CD4-positive, alpha-beta T cell treated with Interleukin-21 for 1 hour (primary cell): ENCODE measurements around the gene FBXW7.

Source experiments
- DNase-seq: peaks from one replicate; pipeline ENCODE4 v3.0.0-alpha.2; 2020

FBXW7 gene

DNA sequence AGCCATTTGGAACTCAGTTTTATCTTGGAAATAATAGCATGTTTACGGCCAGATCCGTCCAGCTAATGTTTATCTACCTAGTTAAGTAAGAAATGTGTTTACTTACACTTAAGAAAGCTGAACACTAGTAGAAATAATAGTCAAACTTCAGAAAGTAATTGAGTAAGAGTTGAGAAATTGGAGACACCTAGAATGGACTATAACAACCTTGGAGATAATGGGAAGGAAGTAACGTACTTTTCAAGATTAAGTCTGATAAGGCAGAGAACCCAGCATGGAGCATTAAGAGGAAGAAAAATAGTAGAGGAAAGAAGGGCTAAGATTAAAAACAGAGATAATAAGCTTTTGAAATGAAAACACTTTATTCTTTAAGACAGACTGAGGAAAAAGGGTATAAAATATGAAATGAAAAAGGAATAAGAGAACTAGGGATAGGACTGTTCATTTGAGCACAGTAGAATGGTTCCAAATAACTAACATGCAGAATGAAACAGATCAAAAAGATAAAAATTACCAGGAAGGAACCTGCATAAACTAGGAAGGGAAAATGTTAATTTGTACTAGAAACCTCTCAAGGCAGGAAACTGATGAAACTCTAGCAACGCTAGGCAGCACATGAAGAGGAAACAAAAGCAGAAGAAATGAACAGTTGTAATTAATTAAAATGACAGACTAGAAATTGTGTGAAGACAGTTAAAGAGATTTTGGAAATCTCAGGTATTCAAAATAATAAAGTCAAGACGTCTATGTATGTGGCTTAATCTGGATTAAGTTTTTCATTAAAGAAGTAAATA lies 71.7 kb downstream of the FBXW7 start:
- DNase-seq: no peak

- no peak for DNase-seq
Observed at GRCh38 chr4:152463562-152463961, 72.3 kb downstream of the FBXW7 start.

- no peak for DNase-seq
Observed at GRCh38 chr4:152462695-152463094, 73.2 kb downstream of the FBXW7 start.

- no peak for DNase-seq
Observed at GRCh38 chr4:152462047-152462446, 73.8 kb downstream of the FBXW7 start.

DNA sequence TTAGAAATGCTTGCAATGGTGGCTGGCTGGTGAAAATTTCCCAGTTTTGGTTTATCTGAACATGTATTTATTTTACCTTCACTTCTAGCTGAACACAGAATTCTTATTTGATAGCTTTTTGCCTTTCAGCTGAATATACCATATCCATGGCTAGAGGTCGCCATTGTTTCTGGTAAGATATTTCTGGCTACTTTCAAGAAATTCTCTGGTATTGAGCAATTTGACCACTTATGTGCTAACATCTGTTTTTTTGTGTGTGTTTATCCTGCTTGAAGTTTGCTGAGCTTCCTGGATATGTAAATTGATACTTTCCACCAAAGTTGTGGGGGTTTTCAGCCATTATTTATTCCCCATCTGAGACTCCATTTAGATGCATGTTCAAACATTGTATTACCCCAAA lies 75.4 kb downstream of the FBXW7 start:
- DNase-seq: peak; percentile 8

DNA sequence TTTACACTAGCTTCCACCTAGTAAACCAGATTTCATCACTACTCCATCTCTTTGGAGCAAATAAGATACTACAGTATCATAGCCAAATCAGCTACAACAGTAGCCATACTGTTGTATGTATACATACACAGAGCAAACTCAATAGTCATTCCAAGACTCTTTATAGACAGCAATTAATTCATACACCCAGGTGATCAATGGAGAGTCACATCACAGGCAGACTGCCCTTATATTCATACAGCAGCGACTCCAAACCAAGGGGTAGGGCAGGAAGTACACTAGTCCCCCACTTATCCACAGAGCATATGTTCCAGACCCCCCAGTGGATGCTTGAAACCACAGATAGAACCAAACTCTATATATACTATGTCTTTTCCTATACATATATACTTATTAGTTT lies 76.6 kb downstream of the FBXW7 start:
- DNase-seq: no peak

GRCh38 chr4:152458801-152459302 lies 77.0 kb downstream of the FBXW7 start:
- peak; percentile 31 for DNase-seq

DNA sequence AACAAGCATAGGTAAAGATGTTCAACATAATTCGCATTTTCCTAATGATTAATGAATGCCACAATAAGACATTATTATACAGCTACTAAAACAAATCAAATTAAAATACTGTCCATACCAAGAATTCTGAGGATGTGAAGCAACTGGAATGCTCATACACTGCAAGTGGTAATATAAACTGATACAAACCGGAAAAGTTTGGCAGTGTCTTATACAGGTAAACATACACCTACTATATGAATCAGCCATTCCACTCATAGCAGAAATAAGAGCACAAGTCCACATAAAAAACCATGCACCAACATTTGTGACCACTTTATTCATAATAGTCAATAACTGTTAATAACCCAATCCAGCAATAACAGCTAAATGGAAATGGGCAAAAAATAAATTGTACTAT lies 79.3 kb downstream of the FBXW7 start:
- DNase-seq: no peak

DNA sequence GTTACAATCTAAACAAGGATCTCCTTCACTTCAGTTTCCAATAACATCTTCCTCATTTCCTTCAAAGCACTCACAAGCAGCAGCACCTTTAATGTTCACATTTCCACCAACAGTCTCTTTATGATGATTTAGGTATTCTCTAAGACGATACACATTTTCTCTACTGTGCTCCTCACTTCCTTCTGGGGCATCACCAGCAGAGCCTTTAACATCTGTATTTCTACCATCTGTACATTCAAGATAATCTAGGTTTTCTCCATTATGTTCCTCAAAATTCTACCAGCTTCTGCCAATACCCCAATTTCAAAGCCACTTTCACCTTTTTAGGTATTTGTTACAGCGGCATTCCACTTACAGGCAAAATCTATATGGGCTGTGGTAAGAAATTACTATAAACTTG lies 80.6 kb downstream of the FBXW7 start:
- DNase-seq: no peak

- DNase-seq: peak; percentile 16
Observed at GRCh38 chr4:152454398-152455011, 81.4 kb downstream of the FBXW7 start.

DNA sequence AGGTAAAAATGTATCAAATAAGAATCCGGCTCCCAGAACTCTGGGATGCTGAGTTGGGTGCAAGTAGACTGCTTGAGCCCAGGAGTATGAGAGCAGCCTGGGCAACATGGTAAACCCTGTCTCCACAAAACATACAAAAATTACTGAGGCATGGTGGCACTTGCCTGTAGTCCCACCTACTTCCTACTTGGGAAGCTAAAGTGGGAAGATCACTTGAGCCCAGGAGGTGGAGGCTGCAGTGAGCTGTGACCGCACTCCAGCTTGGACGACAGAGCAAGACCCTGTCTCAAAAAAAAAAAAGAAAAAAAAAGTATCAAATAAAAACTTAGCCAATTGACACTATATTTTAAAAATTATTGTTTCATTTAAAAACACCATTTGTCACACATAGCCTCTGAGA lies 84.4 kb downstream of the FBXW7 start:
- no peak for DNase-seq

DNA sequence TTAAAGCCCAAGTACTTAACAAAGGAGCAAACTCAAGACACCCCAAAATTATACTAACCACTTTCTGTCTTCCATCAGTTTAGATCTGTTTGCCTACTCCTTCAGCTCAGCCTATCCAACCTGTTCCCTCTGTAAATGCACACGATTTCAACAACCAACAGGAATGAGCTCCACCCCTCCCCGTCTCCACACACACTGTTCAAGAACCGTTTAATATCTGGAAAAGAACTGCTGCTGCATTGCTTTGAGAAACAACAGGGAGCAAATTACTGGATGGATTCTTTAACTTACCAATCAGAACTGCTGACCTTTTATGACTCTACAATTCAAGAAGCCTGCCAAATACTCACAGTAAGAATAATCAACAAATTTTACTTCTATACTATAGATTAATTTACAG lies 87.0 kb downstream of the FBXW7 start:
- DNase-seq: no peak

- DNase-seq: no peak
Observed at GRCh38 chr4:152448038-152448707, 87.7 kb downstream of the FBXW7 start.

GRCh38 chr4:152443859-152444258 lies 92.0 kb downstream of the FBXW7 start:
- no peak for DNase-seq

GRCh38 chr4:152437561-152437960 lies 98.3 kb downstream of the FBXW7 start:
- no peak for DNase-seq

GRCh38 chr4:152436384-152436783 lies 99.5 kb downstream of the FBXW7 start:
- DNase-seq: no peak

- DNase-seq: no peak
Observed at GRCh38 chr4:152434011-152434410, 101.9 kb downstream of the FBXW7 start.

DNA sequence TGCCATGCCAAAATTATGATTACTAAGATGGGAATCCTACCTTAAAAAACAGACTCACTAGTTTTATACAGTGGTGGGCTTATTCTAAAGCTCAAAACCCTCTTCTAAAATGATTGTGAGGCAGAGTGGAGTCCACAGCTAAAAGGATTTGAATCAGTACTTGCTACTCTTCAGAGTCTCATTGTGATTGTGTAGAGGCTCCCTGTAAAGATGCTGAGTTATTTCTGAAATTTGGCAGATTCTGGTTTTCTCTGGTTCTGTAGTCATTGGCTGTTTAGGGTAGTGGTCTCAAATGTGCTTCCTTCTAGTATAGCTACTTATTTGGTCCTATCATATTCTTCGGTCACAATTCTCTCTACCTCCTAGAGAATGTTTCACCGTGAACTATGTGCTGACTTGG lies 104.1 kb downstream of the FBXW7 start:
- DNase-seq: no peak

DNA sequence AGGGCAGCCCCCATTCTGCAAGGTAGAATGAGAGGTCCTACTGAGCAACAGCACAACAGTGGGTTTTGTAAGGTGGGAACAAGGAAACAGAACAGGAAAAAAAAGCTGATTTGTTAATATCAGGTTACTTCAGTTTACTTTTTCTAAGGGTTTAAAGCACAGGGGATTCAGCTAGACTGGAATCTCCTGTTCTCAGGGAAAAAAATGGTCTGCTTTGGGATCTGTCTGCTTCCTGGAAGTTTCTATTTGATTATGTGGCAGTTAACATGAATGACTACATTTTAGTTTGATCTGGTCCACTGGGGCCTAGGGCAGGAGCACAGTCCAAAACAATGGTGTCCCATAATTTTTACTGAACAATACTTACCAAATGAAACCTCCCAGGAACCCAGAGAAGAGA lies 104.6 kb downstream of the FBXW7 start:
- no peak for DNase-seq

DNA sequence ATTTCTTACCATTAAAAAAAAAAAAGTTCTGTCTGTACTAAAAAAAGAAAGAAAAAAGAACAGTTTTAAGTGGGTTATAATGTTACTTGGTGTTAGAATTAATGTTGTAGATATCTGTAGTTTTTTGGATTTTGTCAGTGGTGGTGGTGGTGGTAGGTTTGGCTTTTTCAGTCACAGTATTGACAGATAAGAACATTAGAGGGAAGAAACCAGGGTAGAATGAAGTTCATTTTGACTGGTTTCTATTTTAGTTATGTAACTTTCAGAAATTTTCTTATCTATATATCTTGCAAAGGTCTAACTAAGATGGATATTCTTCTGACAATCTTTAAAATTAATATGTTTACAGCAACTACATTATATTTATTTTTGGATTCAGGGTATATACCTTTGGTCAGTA lies 105.4 kb downstream of the FBXW7 start:
- DNase-seq: no peak

DNA sequence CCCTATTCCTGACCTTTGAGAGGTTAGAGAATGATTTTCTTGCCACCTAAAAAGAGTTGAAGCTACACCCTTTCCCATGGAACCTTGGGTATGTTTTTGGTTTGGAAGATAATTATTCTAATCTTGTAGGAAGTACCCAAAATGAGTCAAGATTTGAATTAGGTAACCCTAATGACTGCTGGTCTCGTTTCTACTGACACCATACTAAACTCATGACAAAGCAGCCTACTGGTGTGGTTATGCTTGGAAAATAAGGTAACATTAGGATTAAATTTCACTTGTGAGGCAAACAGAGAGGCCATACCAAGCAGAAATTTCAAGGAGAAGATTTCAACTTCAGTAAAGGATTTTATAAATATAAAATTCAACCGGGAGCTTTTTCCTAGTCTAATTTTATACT lies 107.9 kb downstream of the FBXW7 start:
- DNase-seq: no peak

DNA sequence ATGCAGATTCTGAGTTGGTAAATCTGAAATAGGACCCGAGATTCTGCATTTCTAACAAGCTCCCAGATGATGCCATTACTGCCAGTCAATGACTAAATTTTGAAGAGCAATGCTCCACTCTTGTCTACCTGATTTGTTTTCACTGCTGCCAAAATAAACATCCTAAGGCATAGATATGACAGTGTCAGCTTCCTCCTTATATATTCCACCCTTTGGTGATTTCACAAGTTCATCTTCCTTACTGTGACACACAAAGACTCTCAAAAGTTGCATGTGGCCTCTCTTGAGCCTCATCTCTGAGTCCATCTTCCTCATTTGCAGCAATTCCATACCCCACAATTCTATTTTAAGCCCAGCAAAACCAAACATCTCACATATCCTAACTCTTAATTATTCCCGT lies 110.9 kb downstream of the FBXW7 start:
- DNase-seq: no peak

- DNase-seq: no peak
Observed at GRCh38 chr4:152424396-152424795, 111.5 kb downstream of the FBXW7 start.

DNA sequence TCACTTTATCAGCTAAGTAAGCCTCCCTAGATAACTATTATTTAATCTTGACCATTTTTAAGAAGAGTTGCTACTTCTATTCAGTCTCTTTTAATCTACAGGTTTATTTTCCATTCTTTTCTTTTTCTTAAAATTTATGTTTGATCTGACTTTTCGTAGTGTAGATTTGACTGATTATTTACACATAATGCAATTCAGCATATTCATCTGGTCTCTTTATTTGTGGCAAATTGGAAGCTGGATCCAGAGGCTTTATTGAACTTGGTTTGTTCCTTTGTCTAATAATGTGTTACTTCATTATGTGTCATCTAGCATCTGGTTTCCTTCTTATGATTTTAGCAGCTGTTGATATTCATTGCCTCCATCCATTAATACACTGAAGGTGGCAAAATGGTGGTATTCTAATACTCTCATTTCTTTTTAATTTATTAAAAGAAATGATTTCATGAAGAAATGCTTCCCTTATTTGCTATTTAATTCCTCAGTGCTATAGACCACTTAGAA lies 113.0 kb downstream of the FBXW7 start:
- DNase-seq: no peak
